GM19193 (cell line): Measurements from ENCODE around the gene ADAMTS12.

ENCODE experiments used
- POLR2A ChIP-seq: IDR thresholded peaks from 4 replicates; pipeline ENCODE4 v1.6.1; 2011; ENCODE audit not compliant: insufficient read depth, insufficient read length; ENCODE audit errors: extremely low read depth

Gene ADAMTS12

DNA sequence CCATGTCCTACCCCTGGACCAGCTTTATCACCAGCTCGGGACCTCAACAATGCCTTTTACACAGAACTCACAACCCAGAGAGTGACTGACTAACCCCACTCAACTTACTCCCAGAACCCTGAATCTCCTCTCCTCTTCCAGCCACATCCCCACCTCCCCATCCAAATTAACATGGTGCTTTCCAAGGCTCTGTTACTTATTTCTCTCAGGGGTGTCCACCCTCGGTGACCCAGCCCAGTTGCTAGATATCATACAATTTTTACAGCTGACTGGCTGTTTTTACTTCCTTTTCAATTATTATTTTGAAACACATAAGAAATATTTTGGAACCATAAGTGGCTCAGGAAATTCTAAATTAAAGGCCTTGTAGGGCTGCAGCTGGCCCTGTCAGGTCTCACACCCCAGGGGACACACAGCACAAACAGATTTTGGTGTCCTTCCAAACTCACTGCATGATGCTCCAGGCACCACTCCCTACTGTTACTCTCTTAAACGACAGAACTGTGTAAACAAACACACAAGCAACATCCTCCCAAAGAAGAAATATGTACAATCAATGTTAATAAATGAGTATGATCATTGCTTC is 180.6 kb downstream of the ADAMTS12 start:
- no peak for TF ChIP-seq POLR2A

DNA sequence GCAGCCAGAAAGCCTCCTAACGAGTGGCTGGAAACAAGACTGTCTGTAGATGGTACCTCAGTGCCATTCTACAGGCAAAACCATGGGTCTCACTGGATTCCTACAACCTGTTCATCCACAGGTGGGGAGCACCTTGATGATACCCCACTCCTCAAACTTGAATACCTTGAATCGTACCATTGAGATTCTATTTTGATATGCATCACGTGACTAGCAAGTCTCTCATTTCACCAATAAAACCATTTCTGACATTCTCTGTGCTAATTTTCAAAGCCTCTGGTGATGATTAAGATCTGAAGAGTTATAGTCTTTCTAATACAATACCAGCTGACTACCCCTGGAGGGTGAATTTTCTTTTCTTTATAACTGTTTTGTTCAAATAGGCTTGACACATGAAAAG is 188.9 kb downstream of the ADAMTS12 start:
- TF ChIP-seq POLR2A: no peak

DNA sequence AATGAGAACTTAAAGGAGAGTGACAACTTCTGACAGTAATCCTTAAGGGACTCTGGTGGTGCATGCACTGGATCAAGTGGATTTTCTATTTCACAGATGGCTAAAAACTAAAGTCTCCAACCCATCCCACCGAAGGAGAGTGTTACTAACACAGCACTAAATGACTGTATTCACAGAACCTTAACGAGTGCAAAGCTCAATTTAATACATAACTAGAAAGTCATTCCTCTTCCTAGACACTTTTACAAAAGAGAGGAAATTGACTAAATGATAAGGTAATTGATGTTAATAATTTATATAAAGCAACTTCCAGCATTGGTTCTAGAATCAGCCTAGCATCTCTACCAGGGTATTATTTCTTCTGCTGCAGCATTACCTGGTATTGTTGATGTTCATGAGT is 189.8 kb downstream of the ADAMTS12 start:
- no peak for TF ChIP-seq POLR2A

DNA sequence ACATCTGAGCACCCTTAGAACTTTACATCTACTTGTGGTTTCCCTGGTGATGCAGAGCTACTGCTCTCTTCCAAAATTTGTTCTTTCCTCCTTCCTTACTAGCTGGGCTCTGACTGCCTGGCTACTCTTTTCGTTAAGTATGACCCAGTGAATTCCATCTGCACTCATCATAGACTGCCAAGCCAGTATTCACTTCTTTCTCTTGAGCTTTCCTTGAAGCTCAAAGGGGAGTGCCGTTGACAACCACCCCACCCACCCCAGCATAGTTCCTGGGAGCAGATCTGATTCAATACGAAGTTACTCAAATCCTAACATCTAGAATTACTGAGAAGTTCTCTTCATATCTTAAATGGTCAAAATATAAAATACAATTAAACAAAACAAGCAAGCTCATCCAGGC is 190.5 kb downstream of the ADAMTS12 start:
- no peak for TF ChIP-seq POLR2A

DNA sequence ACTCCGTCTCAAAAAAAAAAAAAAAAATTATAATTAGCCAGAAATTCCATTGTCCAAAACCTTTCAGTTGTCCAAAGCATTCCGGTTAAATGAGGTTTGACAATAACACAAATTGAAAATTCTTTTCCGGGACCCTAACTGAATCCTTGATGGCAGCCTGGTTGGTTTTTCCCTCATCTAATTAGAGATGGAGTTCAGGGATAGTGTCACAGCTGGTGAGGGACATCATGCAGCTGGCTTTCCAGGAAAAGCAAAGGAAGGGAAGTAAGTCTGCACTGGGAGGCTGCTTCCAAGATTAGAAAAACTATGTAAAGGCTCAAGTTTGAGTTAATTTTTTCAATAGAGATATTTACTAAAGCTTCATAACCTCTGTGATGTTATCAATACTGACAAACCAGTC is 195.4 kb downstream of the ADAMTS12 start:
- TF ChIP-seq POLR2A: no peak

DNA sequence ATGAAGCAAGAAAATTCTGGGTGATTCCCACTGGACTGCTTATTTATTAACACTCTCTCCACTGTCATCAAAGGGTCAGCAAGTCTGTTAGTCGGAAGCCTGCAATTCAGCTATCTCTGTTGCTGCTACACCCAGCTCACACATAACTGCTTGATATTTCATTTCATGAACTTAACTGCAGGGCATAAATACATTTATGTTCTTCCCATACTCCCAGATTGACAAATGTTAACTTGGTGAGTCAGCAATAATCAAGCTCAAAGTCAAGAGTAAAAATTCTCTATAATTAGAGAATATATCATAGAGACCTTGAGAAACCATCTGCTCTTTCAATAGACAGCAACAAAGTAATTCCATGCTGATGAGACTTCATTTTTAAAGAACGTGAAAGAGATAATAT is 198.8 kb downstream of the ADAMTS12 start:
- no peak for TF ChIP-seq POLR2A

DNA sequence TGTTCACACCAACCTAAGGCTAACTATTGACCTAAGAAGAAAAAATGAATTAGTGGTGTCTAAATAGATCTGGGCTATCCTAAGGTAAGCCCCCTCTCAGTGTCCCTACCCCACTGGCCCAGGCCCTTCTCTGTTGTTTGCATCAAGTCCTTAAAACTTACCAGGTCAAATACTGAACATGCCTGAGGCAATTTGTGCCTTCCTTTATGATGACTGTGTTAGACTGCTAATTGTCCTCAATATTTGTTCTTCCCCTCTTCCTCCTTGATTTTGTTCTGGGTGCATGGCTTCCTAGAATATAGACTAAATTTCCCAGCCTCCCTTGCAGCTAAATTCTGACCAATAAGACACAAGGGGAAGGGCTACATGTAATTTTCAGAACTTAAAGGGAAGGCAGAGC is 199.9 kb downstream of the ADAMTS12 start:
- TF ChIP-seq POLR2A: no peak

DNA sequence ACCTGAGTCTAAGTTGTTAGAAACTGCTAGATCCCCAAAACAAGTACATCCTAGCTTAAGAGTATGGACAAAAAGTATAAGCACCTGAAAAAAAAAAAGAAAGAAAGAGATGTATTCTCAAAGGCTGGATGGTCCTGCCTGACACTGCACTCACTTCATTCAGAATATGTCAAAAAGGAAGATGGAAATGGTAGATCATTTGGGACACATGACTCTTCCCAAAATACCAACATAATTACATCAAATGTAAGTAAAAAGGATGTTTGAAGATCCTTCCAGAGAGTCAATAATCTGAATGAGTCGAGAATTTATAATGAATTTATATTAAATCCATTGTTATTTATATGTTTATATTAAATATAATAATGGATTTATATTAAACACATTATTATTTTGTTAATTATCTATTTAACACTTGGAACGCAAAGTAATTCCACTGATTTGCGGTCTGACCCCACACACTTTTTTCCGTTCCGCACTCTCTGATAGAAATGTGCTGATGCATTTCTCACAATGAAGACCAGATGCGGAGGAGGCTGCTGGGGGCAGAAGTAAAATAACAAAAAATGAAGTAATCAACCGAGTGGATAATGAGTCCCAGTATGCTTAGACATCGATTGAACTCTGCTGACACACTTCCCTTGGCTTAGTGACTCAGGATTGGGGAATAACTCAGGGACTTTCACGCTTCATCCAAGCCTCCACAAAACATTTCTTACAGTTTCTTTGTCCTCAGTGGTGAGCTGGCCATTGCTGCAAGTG is 201.2 kb downstream of the ADAMTS12 start:
- TF ChIP-seq POLR2A: no peak

DNA sequence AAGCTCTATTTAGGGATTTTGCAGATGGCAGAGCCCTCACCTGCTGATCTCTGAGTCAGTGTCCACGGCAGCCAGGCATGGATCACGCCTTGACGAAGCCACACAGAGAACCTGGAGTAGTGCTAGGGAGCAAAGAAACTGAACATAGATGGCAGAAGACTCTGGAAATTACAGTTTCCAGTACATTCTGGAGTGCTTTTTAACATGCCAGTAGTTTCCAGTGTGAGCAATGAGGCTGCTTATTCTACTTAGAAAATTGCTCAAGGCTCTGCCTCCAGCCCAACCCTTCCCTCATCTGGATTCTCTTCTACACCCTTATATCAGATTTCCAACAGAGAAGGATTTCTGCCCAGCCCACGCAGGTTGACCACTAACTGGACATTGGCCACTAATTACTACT is 203.3 kb downstream of the ADAMTS12 start:
- no peak for TF ChIP-seq POLR2A

DNA sequence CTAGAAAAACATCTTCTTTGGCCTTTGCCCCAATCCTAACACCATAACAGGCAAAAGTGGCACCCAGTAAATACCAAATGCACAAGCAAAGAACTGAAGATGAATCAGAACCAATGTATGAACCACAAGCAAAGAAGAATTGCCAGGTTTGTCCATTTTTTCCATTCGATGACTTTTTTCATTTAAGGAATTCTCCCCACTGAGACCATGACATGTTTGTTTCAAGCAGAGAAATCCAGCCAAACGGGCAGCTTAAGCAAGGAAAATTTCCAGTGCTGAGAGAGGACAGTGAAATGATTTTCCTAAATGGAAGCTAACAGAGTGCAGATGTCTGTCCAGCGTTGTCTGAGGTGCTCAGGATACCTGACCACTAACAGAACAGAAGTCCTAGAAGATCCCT is 203.7 kb downstream of the ADAMTS12 start:
- no peak for TF ChIP-seq POLR2A

DNA sequence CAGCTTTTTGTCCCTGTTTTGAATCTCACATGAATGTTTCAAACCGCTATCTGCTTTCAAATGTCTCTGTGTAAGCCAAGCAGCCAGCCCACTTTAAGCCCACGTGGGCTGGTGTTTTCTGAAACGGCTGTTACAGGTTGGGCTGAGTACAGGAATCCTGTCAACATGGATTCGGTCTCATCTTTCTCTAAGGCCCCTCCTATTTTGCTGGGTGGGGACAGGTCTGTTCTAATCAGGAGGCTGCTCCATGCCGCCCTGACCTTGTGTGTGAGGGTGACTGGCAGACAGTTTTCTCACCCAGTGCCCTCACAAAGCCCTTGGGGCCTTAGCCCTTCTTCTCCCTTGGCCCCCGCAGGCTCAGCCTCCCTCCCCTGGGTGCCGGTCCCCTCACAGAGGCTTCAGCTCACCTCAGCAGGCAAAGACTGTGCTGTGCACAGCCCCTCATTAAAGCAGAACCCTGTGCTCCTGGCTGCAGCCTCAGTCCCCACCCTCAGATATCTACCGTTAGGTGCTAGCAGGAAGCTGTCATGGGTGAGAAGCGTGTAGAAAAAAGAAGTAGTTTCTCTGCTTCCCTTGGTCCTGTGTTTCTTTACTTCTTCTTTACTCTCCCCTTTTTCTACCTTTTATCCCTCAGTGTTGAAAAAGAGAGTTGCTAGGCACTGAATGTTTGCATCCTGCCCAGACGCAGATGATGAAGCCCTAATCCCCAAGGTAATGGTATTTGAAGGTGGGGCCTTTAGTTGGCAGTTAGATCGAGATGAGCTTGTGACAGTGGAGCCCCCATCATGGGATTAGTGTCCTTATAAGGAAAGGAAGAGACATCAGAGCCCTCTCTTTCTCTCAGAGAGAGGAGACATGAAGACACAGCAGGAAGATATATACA is 205.7 kb downstream of the ADAMTS12 start:
- no peak for TF ChIP-seq POLR2A

DNA sequence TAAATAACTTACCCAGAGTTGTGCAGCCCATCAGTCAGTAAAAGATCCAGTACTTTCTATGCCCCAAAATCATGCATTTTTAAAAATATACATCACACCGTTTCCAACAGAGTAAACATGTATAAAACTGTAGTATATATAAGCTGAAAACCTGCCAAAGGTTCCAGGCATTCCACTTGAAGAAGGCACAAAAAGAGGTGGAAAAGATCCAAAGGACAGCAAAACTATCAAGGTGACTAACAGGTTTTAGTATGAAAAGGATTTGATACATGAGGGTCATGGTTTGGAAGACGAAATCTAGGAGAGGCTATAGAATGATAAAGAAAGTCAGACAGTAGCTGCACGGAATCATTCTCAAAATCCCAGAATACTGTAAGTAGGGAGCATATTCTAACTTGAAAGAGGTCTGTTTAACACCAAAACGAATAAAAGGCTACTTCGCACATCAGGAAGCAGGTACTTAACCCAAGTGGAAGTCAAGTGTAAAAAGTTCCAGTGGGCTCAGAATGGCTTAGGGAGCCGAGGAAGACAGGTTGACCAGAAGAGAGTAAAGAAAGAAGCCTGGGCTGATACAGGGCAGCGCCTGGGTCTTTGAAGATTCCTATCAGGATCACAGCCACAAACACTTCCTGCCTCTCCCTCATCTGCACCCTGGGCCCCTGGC is 207.2 kb downstream of the ADAMTS12 start:
- TF ChIP-seq POLR2A: no peak

DNA sequence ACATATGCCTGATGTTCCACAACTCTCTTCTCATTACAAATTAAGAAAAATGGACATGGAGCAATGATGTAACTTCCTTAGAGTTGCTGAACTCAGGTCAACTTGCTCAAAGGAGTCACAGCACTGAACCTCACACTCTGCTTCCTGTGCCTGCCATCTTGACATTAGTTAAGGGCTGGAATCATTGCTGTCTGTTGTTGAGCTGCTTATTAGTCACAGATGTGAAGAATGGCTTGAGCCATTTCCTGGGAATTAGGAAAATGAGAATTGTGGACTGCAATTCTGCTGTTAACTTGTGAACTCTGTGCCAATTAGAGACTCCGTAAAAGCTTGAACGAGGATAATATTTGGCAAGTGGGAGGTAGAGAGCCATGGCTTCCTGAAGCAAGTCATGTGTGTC is 212.0 kb downstream of the ADAMTS12 start:
- no peak for TF ChIP-seq POLR2A

DNA sequence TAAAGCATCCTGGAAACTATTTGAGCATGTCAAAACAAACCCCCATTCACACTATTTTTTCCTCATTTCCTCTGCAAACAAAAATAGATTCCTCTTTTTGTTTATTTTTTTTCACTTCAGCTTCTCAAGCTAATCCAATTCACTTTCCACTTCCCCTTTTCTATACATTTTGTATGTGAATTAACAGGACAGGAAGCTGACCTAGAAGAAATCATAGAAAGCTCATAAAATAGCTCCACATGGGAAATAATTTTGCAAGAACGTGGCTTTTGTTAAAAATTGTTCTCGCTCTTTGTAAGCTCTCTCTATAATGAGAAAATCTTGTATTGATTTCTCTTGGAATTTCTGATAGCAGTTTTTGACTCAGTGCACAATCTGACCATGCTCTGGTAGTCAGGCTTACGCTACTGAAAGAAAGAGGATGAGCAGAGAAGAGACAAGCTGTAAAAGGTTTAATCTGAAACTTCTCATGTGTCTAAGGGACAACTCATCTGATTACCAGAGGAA is 215.8 kb downstream of the ADAMTS12 start:
- no peak for TF ChIP-seq POLR2A
